ENCODE data around the gene THSD4. TPM values are rescaled to one million over a fixed set of nuclear protein-coding genes. Genes with fewer than 3 reads are reported as not detected.

The THSD4 gene
- total and polyA plus RNA-seq, 9 of the 15 experiments (the other 6 are each of a cell fraction or from before 2014, with no cell fraction given), result 0.04 TPM; not detected in 5

DNA sequence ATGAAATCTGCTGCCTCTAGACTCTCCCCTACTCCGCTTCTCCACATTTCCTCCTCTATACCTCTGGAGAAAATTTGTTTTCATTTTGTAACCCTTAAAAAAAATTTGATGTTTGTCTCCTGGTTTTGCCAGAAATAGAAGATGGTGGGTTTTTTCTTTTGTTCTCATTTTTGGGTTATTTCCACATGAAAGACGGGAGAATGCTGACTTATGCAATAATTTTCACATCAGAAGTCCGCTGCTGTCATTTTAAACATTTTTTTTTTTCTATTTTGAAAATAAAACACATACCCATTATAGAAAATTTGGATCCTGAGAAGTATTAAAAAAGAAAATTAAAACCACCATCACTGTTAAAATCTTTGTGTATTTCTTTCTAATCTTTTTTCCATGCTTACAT is 374.3 kb downstream of the THSD4 start:
- WGBS (ENCODE audit: insufficient coverage, low coverage, missing lambda C conversion rate), result 7% methylated on average over 3 of the region's 3 CpGs
- no peak for FAIRE-seq
- intact Hi-C loops (cut with micrococcal nuclease), result no loop called here

GRCh38 chr15:71493526-71493925 is 378.3 kb downstream of the THSD4 start:
- ChIA-PET POLR2A (no interaction called here), CTCF (ENCODE audit: low intra/inter-chr PET ratio) (no interaction called here)
- FAIRE-seq (no peak), ATAC-seq (no peak), DNase-seq (ENCODE audit: extremely low read depth in 1 of 4, low spot score in 3 of 4) (no peak)
- Histone ChIP-seq H3K9me3 (replicated peaks; ENCODE audit: control insufficient read depth, insufficient read depth, low read depth, low read length) (no peaks in the 10 kb centered on the region), H3K4me3 (no peak overlapping the region), H4K20me1 (replicated peaks; ENCODE audit: control insufficient read depth, insufficient read depth, low read length) (no peaks in the 10 kb centered on the region), H3K4me2 (ENCODE audit: insufficient read depth, low read length) (no peak overlapping the region), H3K27ac (ENCODE audit: extremely low read depth, low read depth, low read length) (no peak overlapping the region), H3K27me3 (ENCODE audit: control insufficient read depth in 2 of 2, insufficient read depth in 2 of 2, low read length in 2 of 2) (no peaks in the 10 kb centered on the region; a peak in 1 of 5 replicates), H3K36me3 (ENCODE audit: control insufficient read depth, insufficient read depth, low read length) (no peaks in the 10 kb centered on the region), H3K9ac (ENCODE audit: insufficient read depth in 1 of 2, low read depth in 2 of 2, low read length in 2 of 2) (no peak overlapping the region), H3K4me1 (replicated peaks in 1 of 2; ENCODE audit: control insufficient read depth in 2 of 2, insufficient read depth in 2 of 2, low read length in 2 of 2) (no peaks in the 10 kb centered on the region; a peak in 1 of 5 replicates), H3K9me1 (ENCODE audit: control insufficient read depth, insufficient read depth, low read length) (no peaks in the 10 kb centered on the region), H3K79me2 (ENCODE audit: control insufficient read depth, insufficient read depth, low read length) (no peaks in the 10 kb centered on the region), H2AFZ (ENCODE audit: low read depth, low read length) (no peak overlapping the region)
- intact Hi-C loops (cut with micrococcal nuclease), result no loop called here
- 3% methylated on average over 5 of the region's 5 CpGs for WGBS (ENCODE audit: insufficient coverage, low coverage, missing lambda C conversion rate)
- BruUV-seq (replicated peaks), result no TSS peak
- in situ Hi-C loops (cut with MboI), result no loop called here
- no peak for TF ChIP-seq HSF4 (CRISPR knock-in tag; IDR thresholded peaks at IDR 0.05; ENCODE audit: borderline replicate concordance)
- TF ChIP-seq IFI16 (CRISPR knock-in tag; IDR thresholded peaks at IDR 0.05), result no peak
- no peak for TF ChIP-seq RBM15 (IDR thresholded peaks at IDR 0.05; ENCODE audit: insufficient read depth, low read length)
- TF ChIP-seq, protein P1, sequence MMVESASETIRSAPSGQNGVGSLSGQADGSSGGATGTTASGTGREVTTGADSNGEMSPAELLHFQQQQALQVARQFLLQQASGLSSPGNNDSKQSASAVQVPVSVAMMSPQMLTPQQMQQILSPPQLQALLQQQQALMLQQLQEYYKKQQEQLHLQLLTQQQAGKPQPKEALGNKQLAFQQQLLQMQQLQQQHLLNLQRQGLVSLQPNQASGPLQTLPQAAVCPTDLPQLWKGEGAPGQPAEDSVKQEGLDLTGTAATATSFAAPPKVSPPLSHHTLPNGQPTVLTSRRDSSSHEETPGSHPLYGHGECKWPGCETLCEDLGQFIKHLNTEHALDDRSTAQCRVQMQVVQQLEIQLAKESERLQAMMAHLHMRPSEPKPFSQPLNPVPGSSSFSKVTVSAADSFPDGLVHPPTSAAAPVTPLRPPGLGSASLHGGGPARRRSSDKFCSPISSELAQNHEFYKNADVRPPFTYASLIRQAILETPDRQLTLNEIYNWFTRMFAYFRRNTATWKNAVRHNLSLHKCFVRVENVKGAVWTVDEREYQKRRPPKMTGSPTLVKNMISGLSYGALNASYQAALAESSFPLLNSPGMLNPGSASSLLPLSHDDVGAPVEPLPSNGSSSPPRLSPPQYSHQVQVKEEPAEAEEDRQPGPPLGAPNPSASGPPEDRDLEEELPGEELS (CRISPR knock-in tag; IDR thresholded peaks at IDR 0.05; ENCODE audit: borderline replicate concordance), result no peak
- no peak for TF ChIP-seq ADNP (tag; IDR thresholded peaks at IDR 0.05)
- no peak for TF ChIP-seq ELK3 (CRISPR knock-in tag; IDR thresholded peaks at IDR 0.05)
- no peak for TF ChIP-seq RFX1 (IDR thresholded peaks at IDR 0.05)
- no peak for TF ChIP-seq ETV6 (IDR thresholded peaks at IDR 0.05; ENCODE audit: borderline replicate concordance in 1 of 2, low read depth in 2 of 2, low read length in 1 of 2)
- no peak for TF ChIP-seq ETV6 (CRISPR knock-in tag; IDR thresholded peaks at IDR 0.05; ENCODE audit: borderline replicate concordance)
- no peak for TF ChIP-seq IRF2 (CRISPR knock-in tag; IDR thresholded peaks at IDR 0.05)
- no peak for TF ChIP-seq DLX4 (CRISPR knock-in tag; IDR thresholded peaks at IDR 0.05)

More for the DNA sequence above, 374.3 kb downstream of the THSD4 start:
- no peak overlapping the region for H3K9ac ChIP-seq (ENCODE audit: insufficient read depth in 1 of 2, low read depth in 2 of 2, low read length in 2 of 2)
- no peaks in the 10 kb centered on the region for H3K9me1 ChIP-seq (ENCODE audit: control insufficient read depth, insufficient read depth, low read length)
- H3K27me3 ChIP-seq (ENCODE audit: control insufficient read depth in 2 of 2, insufficient read depth in 2 of 2, low read length in 2 of 2), result no peaks in the 10 kb centered on the region
- no peak overlapping the region for H2AFZ ChIP-seq (ENCODE audit: low read depth, low read length)
- H3K27ac ChIP-seq (ENCODE audit: extremely low read depth, low read depth, low read length), result no peak overlapping the region
- in situ Hi-C loops (cut with MboI), result no loop called here
- ATAC-seq (no peak), DNase-seq (ENCODE audit: extremely low read depth in 1 of 4, low spot score in 3 of 4) (no peak)
- no peaks in the 10 kb centered on the region for H3K4me1 ChIP-seq (replicated peaks in 1 of 2; ENCODE audit: control insufficient read depth in 2 of 2, insufficient read depth in 2 of 2, low read length in 2 of 2)
- H3K4me3 ChIP-seq, result no peak overlapping the region
- H4K20me1 ChIP-seq (replicated peaks; ENCODE audit: control insufficient read depth, insufficient read depth, low read length), result no peaks in the 10 kb centered on the region
- H3K4me2 ChIP-seq (ENCODE audit: insufficient read depth, low read length), result no peak overlapping the region
- no peaks in the 10 kb centered on the region for H3K79me2 ChIP-seq (ENCODE audit: control insufficient read depth, insufficient read depth, low read length)
- CTCF ChIA-PET (ENCODE audit: low intra/inter-chr PET ratio), result no interaction called here
- BruUV-seq (replicated peaks), result no TSS peak
- POLR2A ChIA-PET, result no interaction called here
- no peaks in the 10 kb centered on the region for H3K36me3 ChIP-seq (ENCODE audit: control insufficient read depth, insufficient read depth, low read length)
- TF ChIP-seq POLR3G (IDR thresholded peaks at IDR 0.05; ENCODE audit: extremely low read depth, insufficient read length, insufficient replicate concordance), result no peak
- no peak for TF ChIP-seq ZNF79 (CRISPR knock-in tag; IDR thresholded peaks at IDR 0.05; ENCODE audit: low read depth)
- peak; percentile 7; the same call in 1 of the 2 replicates for TF ChIP-seq MAFF (IDR thresholded peaks at IDR 0.05; ENCODE audit: low read length)
- no peak for TF ChIP-seq CBX2 (IDR thresholded peaks at IDR 0.05; ENCODE audit: insufficient read depth, low read length, poor library complexity, severe bottlenecking)
- no peak for TF ChIP-seq SMAD2 (IDR thresholded peaks at IDR 0.05; ENCODE audit: low read depth, low read length)
- TF ChIP-seq SREBF1 (IDR thresholded peaks at IDR 0.05; ENCODE audit: borderline replicate concordance, low read depth, low read length), result no peak
- TF ChIP-seq ERF (CRISPR knock-in tag; IDR thresholded peaks at IDR 0.05), result no peak
- no peak for TF ChIP-seq C11orf30 (IDR thresholded peaks at IDR 0.05; ENCODE audit: low read depth)
- H3K9me3 ChIP-seq (replicated peaks; ENCODE audit: control insufficient read depth, insufficient read depth, low read depth, low read length), result no peaks in the 10 kb centered on the region
